GM19395 (cell line): Measurements from ENCODE around the gene C16orf92.

Experiments used
- ATAC-seq: cut with Tn5 transposase; IDR thresholded peaks from one replicate; pipeline ENCODE4 v1.9.1; 2021; ENCODE audit warnings: mild to moderate bottlenecking, moderate library complexity; ENCODE audit not compliant: unreplicated experiment

C16orf92 gene

DNA sequence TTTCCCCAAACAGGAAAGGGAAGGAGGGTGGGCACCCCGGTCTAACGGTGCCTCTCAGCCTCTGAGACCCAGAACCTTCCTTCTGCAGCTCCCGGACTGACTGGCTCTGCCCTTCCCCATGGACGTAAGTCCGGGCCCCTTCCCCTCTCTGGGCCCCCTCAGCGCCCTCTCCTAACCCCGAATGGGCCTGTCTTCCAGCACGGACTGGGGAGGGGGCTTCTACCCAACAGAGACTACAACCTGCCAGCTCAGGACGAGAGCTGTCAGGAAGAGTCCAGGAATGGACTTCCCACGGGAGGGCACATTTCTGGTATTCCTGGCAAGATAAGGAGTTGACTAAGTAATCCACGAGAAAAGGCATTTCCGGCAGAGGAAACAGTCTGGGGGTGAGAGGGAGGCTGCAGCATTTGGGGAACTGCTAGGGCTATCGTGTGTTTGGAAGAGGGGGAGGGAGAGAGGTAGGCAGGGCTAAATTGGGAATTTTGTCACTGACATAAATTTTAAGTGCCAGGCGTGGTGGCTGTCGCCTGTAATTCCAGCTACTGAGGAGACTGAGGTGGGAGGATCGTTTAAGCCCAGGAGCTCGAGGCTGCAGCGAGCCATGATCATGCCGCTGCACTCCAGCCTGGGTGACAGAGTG, 30.5 kb downstream of the C16orf92 start:
- no peak for ATAC-seq

- no peak for ATAC-seq
Measured at GRCh38 chr16:30054451-30054850, 31.5 kb downstream of the C16orf92 start.

DNA sequence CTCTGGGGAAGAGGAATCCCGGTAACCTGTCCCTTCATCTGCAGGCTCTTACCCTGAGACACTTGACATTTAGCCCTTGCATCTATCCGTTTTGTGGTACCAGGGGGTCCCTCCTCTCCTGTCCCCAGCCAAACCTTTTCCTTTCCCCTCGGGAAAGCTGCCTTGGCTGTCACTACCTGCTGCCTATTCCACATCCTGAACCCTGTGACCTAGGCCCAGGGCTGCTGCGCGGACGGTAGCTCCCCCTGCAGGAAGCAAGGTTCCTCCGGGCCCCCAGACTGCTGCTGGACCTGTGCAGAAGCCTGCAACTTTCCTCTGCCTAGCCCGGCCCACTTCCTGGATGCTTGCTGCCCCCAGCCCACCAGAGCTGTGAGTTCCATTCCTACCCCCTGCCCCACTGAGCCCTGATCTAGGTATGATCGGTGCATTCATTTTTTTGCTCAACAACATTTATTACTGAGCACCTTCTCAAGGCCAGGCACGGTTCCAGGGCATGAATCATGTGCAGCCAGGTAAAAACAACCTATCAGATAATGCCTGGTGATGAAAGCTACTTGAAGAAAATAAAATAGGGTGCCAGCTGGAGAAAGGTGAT, 32.1 kb downstream of the C16orf92 start:
- ATAC-seq = no peak

- no peak for ATAC-seq
Measured at GRCh38 chr16:30060346-30060745, 37.3 kb downstream of the C16orf92 start.

DNA sequence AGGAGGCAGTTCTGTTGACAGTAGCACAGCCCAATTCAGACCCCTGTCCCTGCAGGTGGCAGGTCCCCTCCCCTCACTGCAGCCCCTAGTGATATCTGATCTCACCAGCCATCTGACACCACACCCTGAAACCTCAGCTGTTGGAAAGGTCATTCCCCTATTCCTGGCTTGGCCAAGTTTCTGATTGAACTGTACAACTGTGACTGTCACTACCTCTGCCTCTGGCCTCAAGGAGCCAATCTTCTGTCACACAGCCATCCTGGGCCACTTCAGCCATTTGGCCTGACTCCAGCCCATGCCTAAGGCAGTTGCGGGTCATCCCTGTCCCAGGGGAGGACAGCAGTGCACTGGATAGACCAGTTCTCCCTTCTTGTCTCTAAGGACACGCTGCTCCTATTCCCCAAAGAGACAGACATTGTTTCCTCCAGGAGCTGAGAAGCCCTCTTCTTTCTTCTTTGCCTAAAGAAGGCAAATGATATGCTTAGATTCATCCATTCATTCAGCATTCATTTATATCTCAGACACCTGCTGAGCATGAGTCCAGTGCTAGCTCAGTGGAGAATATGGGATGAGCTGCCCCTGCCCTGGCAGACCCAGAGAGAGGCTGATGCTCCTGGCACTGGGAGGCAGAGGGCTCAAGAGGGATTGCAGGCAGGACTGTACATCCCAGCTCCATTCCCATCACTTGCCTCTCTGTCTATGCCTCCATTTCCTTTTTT, 38.0 kb downstream of the C16orf92 start:
- no peak for ATAC-seq

DNA sequence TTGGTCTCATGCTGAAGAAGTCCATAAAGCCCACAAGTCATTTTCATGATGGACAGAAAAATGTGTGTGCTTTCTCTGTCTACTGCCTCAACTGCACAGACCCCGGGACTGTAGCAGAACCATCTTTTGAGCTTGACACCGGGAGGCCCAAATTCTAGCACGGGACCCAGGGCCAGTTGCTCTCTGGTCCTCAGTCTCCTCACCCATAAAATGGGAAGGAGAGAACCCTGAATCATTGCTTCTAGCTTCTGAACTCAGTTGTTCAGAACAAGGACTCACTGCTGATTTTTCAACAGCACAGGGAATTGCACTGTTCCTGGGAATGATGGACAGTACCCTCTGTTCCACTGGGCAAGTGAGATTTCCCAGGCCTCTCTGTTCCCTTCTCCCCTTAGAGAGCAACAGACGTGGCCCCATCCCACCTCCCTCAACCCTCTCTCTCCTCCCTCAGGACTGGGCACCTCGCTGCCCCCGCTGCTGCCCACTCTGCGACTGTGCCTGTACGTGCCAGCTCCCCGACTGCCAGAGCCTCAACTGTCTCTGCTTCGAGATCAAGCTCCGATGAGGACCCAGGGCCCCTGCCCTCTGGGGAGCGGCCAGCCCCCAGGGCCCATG, 40.4 kb downstream of the C16orf92 start:
- no peak for ATAC-seq

- no peak for ATAC-seq
Measured at GRCh38 chr16:30063893-30064728, 41.1 kb downstream of the C16orf92 start.

DNA sequence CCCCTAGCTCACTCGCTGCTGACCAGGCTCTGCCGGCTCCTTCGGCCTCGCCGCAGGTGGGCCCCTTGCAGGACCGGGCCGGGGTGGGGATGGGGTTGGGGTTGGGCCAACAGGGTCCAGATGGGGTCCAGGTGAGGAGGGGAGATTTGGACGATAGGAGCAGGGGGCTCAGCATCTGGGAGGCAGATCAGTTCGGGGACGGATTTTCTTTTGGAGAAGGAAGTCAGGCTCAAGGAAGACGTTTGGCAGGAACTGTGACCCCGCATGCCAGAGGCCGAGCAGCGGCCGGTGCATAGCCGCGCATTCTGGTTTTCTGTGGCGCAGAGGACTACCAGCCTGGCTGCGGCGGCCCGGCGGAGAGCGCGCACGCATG, 41.7 kb downstream of the C16orf92 start:
- peak; percentile 3 for ATAC-seq

DNA sequence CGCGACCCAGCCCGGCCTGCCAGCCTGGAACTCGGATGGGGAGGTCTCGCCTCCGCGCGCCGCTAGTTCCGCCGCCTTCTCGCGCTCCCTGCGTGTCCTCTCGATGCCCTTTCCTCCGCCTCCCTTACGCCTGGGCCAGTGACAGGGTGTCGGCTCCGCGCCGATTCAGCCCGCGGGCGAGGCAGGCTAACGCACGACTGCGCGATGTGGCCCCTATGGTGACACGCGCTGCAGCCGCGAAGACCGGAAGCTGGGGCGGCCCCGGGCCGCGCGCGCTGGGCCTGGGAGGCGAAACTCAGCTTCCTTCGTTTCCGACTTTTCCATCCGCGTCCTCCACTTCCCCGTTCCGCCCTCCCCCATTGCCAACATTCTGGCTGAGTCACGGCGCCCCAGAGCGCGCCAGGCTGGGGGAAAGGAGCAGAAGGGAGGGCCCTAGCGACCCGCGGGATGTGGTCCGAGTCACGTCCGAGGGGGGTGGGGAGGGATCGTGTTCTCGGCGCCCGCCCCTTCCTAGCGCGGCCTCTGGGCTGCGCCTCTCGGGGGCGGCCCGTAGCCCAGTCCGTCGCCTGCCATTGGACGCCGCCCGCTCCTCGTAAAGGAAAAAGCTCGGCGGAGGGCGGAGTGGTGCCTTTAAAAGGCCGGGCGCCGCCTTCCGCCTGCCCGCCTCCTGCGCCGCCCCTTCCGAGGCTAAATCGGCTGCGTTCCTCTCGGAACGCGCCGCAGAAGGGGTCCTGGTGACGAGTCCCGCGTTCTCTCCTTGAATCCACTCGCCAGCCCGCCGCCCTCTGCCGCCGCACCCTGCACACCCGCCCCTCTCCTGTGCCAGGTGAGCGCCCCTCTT, 42.3 kb downstream of the C16orf92 start, which contains the start of gene ALDOA:
TSS of gene ALDOA (plus strand) at position 659 of the 841 bp plus-strand sequence. CDS start 1,138 bp downstream, outside the sequence.
- peak; percentile 71 for ATAC-seq

DNA sequence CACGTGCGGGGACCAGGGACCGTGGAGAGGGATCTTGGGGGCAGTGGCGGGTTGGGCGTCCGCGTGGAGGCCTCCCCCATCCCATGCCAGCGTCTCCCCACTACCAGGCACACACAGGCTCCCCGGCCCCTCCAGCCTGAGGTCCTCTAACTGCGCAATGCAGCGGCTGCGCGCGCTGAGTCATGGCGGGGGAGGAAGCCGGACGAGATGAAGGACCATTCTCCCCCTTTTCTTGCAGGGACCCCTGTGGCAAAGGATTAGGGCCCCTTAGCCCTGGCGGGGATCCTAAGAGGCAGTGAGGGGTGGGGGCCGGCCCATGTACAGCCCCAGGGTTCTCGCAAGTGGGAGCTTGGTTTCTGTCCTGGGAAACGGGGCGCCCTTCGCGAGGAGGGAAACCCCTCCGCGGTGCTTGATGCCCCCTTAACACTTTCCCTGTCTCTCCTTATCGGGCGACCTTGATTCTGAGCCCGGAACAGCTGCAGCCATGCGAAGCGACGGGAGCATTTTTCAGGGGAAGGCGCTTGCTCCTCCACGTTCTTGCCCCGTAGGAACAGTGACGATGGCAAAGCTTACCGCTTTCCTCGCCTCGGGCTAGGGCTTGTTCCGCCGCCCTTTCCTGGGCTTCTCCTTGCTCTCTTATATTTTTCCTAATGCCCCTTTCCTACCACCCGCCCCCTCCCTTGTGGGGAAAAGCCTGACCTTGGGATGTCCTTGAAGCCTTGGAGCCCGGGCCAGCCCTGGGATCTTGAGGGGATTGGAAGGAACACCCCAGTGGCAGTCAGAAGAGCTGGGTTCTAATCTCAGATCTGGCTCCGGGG, 43.2 kb downstream of the C16orf92 start:
- peak; percentile 6 for ATAC-seq

GRCh38 chr16:30066761-30067583, 44.0 kb downstream of the C16orf92 start:
- ATAC-seq = no peak

DNA sequence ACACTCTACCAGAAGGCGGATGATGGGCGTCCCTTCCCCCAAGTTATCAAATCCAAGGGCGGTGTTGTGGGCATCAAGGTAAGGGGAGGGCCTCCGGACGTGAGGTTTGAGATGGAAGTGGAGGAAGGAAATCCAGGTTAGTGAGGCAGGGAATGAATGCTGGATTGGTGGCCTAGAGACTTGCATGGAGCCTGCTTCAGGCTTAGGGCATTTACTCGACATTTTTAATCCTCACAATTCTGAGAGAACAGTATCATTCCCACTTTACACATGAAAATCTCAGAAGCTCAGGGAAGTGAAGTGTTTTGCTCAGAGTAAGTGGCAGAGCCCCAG, 44.6 kb downstream of the C16orf92 start:
- no peak for ATAC-seq

DNA sequence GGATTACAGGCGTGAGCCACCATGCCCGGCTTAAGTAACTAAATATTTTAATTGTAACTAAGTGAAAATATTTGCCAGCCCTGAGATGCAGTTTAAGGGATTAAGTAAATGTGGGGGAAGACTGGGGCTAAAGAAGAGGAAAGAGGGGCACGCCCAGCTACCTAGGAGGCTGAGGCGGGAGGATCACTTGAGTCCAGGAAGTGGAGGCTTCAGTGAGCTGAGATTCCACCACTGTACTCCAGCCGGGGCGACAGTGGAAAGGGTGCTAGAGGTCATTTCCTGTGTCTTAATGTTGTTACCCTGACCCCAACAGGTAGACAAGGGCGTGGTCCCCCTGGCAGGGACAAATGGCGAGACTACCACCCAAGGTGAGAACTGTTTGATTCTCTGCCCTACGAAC, 45.3 kb downstream of the C16orf92 start:
- no peak for ATAC-seq

DNA sequence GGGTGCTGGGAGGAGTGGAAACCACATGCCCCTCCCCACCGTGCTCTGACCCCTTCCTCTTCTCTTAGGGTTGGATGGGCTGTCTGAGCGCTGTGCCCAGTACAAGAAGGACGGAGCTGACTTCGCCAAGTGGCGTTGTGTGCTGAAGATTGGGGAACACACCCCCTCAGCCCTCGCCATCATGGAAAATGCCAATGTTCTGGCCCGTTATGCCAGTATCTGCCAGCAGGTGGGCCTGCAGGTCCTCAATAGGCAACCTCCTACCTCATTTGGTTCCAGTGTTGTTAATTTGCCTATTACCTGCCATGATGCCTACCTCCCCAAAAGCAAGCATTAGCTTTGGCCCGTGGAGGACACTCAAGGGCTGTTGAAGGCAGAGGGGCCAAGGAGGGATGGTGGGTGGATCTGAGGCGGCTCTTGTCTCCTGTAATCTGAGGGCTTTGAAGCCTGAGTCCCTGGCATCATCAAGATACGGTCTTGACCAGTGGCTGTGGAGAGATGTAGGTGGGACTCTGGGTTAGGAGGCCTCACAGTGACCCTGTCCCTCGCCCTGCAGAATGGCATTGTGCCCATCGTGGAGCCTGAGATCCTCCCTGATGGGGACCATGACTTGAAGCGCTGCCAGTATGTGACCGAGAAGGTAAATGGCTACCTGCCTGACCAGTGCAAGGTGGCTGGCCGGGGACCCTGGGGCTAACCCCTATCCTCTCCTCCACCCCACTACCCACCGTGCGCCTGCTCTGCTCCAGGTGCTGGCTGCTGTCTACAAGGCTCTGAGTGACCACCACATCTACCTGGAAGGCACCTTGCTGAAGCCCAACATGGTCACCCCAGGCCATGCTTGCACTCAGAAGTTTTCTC, 46.0 kb downstream of the C16orf92 start:
- no peak for ATAC-seq

DNA sequence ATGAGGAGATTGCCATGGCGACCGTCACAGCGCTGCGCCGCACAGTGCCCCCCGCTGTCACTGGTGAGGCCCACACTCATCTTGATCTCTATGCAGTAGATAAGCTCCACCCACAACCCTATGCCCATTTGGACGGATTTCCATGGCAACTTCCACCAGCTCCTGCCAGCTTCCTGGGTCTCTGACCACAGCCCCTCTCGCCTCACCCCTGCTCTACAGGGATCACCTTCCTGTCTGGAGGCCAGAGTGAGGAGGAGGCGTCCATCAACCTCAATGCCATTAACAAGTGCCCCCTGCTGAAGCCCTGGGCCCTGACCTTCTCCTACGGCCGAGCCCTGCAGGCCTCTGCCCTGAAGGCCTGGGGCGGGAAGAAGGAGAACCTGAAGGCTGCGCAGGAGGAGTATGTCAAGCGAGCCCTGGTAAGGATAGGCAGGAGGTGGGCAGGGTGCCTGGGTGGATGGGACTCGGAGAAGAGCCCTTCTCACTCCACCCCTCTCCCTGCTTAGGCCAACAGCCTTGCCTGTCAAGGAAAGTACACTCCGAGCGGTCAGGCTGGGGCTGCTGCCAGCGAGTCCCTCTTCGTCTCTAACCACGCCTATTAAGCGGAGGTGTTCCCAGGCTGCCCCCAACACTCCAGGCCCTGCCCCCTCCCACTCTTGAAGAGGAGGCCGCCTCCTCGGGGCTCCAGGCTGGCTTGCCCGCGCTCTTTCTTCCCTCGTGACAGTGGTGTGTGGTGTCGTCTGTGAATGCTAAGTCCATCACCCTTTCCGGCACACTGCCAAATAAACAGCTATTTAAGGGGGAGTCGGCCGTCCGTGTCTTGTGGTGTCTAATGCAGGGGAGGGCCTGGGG, 46.8 kb downstream of the C16orf92 start:
- ATAC-seq = no peak

- ATAC-seq = no peak
Measured at GRCh38 chr16:30070490-30070889, 47.5 kb downstream of the C16orf92 start.
